T-helper 1 cell treated with Interleukin-12 subunit alpha and Interleukin-12 subunit beta and Interleukin-4 antibody, amounts not matched to agents 30 μg/mL and 1 μg/mL, for 36 hours (primary cell): ENCODE measurements around the gene TMEM184A.

ENCODE experiments used
- H3K27ac Mint-ChIP-seq: one replicate; pipeline ENCODE4 v1.8.0; 2021; ENCODE audit warnings: mild to moderate bottlenecking, mixed read lengths
- H3K27me3 Mint-ChIP-seq: one replicate; pipeline ENCODE4 v1.8.0; 2021; ENCODE audit warnings: low read depth, mixed read lengths
- H3K36me3 Mint-ChIP-seq: one replicate; pipeline ENCODE4 v1.8.0; 2021; ENCODE audit warnings: low read depth, mixed read lengths
- H3K4me1 Mint-ChIP-seq: one replicate; pipeline ENCODE4 v1.8.0; 2021; ENCODE audit warnings: low read depth, mixed read lengths
- H3K4me3 Mint-ChIP-seq: one replicate; pipeline ENCODE4 v1.8.0; 2021; ENCODE audit warnings: mild to moderate bottlenecking, moderate library complexity, mixed read lengths
- H3K9me3 Mint-ChIP-seq: one replicate; pipeline ENCODE4 v1.8.0; 2021; ENCODE audit warnings: mixed read lengths

Gene TMEM184A

GRCh38 chr7:1566687-1567048, 10.7 kb upstream of the TMEM184A start:
- no peak overlapping the region for H3K27ac Mint-ChIP-seq
- H3K36me3 Mint-ChIP-seq: peaks cover 7% of the 10 kb centered on the region

GRCh38 chr7:1564603-1565022, 8.6 kb upstream of the TMEM184A start:
- H3K27ac Mint-ChIP-seq: no peak overlapping the region
- peaks cover 15% of the 10 kb centered on the region for H3K4me1 Mint-ChIP-seq
- no peaks in the 10 kb centered on the region for H3K9me3 Mint-ChIP-seq
- peaks cover 7% of the 10 kb centered on the region for H3K36me3 Mint-ChIP-seq
- no peaks in the 10 kb centered on the region for H3K27me3 Mint-ChIP-seq
- H3K4me3 Mint-ChIP-seq: no peak overlapping the region

More at GRCh38 chr7:1566687-1567048, 10.7 kb upstream of the TMEM184A start:
- Mint-ChIP-seq H3K4me3 (no peak overlapping the region), H3K4me1 (peaks cover 19% of the 10 kb centered on the region), H3K27me3 (no peaks in the 10 kb centered on the region), H3K9me3 (no peaks in the 10 kb centered on the region)

GRCh38 chr7:1563981-1564602, 8.1 kb upstream of the TMEM184A start:
- H3K4me3 Mint-ChIP-seq: no peak overlapping the region

GRCh38 chr7:1562597-1563051, 6.6 kb upstream of the TMEM184A start:
- Mint-ChIP-seq H3K36me3 (peaks cover 2% of the 10 kb centered on the region), H3K4me1 (peaks cover 3% of the 10 kb centered on the region), H3K27ac (no peak overlapping the region), H3K4me3 (no peak overlapping the region), H3K27me3 (no peaks in the 10 kb centered on the region), H3K9me3 (no peaks in the 10 kb centered on the region)

More at GRCh38 chr7:1563981-1564602, 8.1 kb upstream of the TMEM184A start:
- peaks cover 13% of the 10 kb centered on the region for H3K4me1 Mint-ChIP-seq
- no peaks in the 10 kb centered on the region for H3K27me3 Mint-ChIP-seq
- H3K36me3 Mint-ChIP-seq: peaks cover 7% of the 10 kb centered on the region
- no peak overlapping the region for H3K27ac Mint-ChIP-seq
- no peaks in the 10 kb centered on the region for H3K9me3 Mint-ChIP-seq

GRCh38 chr7:1562116-1562515, 6.1 kb upstream of the TMEM184A start:
- Mint-ChIP-seq H3K4me1 (no peaks in the 10 kb centered on the region), H3K9me3 (no peaks in the 10 kb centered on the region), H3K4me3 (no peak overlapping the region), H3K27me3 (no peaks in the 10 kb centered on the region), H3K27ac (no peak overlapping the region), H3K36me3 (no peaks in the 10 kb centered on the region)

- no peaks in the 10 kb centered on the region for H3K4me1 Mint-ChIP-seq
- no peaks in the 10 kb centered on the region for H3K9me3 Mint-ChIP-seq
- no peaks in the 10 kb centered on the region for H3K36me3 Mint-ChIP-seq
- no peak overlapping the region for H3K27ac Mint-ChIP-seq
- no peak overlapping the region for H3K4me3 Mint-ChIP-seq
- H3K27me3 Mint-ChIP-seq: no peaks in the 10 kb centered on the region
Observed at GRCh38 chr7:1561036-1561940, 5.3 kb upstream of the TMEM184A start.

GRCh38 chr7:1560620-1561031, 4.6 kb upstream of the TMEM184A start:
- Mint-ChIP-seq H3K4me1 (no peaks in the 10 kb centered on the region), H3K36me3 (no peaks in the 10 kb centered on the region), H3K4me3 (no peak overlapping the region), H3K9me3 (no peaks in the 10 kb centered on the region), H3K27ac (no peak overlapping the region), H3K27me3 (no peaks in the 10 kb centered on the region)

GRCh38 chr7:1559626-1560590, 3.9 kb upstream of the TMEM184A start:
- Mint-ChIP-seq H3K4me3 (no peak overlapping the region), H3K4me1 (no peaks in the 10 kb centered on the region), H3K36me3 (no peaks in the 10 kb centered on the region), H3K27me3 (no peaks in the 10 kb centered on the region), H3K27ac (no peak overlapping the region), H3K9me3 (no peaks in the 10 kb centered on the region)

GRCh38 chr7:1558841-1559625, 3.0 kb upstream of the TMEM184A start:
- H3K4me1 Mint-ChIP-seq: no peaks in the 10 kb centered on the region
- H3K27me3 Mint-ChIP-seq: no peaks in the 10 kb centered on the region
- H3K9me3 Mint-ChIP-seq: no peaks in the 10 kb centered on the region
- H3K4me3 Mint-ChIP-seq: no peak overlapping the region
- H3K36me3 Mint-ChIP-seq: no peaks in the 10 kb centered on the region
- H3K27ac Mint-ChIP-seq: no peak overlapping the region

- Mint-ChIP-seq H3K4me3 (no peak overlapping the region), H3K27ac (no peak overlapping the region), H3K9me3 (no peaks in the 10 kb centered on the region), H3K36me3 (no peaks in the 10 kb centered on the region), H3K27me3 (no peaks in the 10 kb centered on the region), H3K4me1 (no peaks in the 10 kb centered on the region)
Observed at GRCh38 chr7:1558181-1558811, 2.3 kb upstream of the TMEM184A start.

- Mint-ChIP-seq H3K27ac (no peak overlapping the region), H3K4me1 (no peaks in the 10 kb centered on the region), H3K4me3 (no peak overlapping the region), H3K27me3 (no peaks in the 10 kb centered on the region), H3K36me3 (no peaks in the 10 kb centered on the region), H3K9me3 (no peaks in the 10 kb centered on the region)
Observed at GRCh38 chr7:1557771-1558170, 1.8 kb upstream of the TMEM184A start.

GRCh38 chr7:1557006-1557405, 1.0 kb upstream of the TMEM184A start:
- no peak overlapping the region for H3K27ac Mint-ChIP-seq

GRCh38 chr7:1555046-1555812, 776 bp downstream of the TMEM184A start:
- Mint-ChIP-seq H3K4me1 (no peaks in the 10 kb centered on the region), H3K4me3 (no peak overlapping the region), H3K27ac (no peak overlapping the region), H3K27me3 (no peaks in the 10 kb centered on the region), H3K36me3 (no peaks in the 10 kb centered on the region), H3K9me3 (no peaks in the 10 kb centered on the region)

More at GRCh38 chr7:1557006-1557405, 1.0 kb upstream of the TMEM184A start:
- Mint-ChIP-seq H3K4me1 (no peaks in the 10 kb centered on the region), H3K9me3 (no peaks in the 10 kb centered on the region), H3K36me3 (no peaks in the 10 kb centered on the region), H3K27me3 (no peaks in the 10 kb centered on the region), H3K4me3 (no peak overlapping the region)
